ENCODE results near the gene MB21D2.

MB21D2 gene

DNA sequence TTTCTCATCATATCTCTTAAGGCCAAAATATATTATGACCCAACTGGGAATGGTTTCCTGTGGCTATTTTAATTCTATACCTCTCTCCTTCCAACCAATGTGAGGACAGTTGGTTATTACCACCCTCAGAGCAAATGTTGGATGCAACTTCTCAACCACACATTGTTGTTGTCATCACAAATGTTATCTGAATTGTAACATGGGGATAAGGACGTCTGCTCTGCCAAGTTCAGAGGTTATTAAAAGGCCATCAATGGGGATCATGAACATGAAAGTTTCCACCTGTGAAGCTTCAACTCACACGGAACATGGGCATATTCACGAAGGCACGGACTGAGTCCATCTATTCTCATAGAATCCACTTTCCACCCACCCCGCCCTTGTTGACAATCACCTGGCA is 46.8 kb downstream of the MB21D2 start:
- DNase-seq (ENCODE audit: low read depth), result no peak
- H3K4me3 ChIP-seq (ENCODE audit: low read length), result no peak overlapping the region
- TF ChIP-seq, protein P1, sequence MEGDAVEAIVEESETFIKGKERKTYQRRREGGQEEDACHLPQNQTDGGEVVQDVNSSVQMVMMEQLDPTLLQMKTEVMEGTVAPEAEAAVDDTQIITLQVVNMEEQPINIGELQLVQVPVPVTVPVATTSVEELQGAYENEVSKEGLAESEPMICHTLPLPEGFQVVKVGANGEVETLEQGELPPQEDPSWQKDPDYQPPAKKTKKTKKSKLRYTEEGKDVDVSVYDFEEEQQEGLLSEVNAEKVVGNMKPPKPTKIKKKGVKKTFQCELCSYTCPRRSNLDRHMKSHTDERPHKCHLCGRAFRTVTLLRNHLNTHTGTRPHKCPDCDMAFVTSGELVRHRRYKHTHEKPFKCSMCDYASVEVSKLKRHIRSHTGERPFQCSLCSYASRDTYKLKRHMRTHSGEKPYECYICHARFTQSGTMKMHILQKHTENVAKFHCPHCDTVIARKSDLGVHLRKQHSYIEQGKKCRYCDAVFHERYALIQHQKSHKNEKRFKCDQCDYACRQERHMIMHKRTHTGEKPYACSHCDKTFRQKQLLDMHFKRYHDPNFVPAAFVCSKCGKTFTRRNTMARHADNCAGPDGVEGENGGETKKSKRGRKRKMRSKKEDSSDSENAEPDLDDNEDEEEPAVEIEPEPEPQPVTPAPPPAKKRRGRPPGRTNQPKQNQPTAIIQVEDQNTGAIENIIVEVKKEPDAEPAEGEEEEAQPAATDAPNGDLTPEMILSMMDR (conservative IDR thresholded peaks at IDR 0.05; ENCODE audit: low read depth, low read length), result no peak

DNA sequence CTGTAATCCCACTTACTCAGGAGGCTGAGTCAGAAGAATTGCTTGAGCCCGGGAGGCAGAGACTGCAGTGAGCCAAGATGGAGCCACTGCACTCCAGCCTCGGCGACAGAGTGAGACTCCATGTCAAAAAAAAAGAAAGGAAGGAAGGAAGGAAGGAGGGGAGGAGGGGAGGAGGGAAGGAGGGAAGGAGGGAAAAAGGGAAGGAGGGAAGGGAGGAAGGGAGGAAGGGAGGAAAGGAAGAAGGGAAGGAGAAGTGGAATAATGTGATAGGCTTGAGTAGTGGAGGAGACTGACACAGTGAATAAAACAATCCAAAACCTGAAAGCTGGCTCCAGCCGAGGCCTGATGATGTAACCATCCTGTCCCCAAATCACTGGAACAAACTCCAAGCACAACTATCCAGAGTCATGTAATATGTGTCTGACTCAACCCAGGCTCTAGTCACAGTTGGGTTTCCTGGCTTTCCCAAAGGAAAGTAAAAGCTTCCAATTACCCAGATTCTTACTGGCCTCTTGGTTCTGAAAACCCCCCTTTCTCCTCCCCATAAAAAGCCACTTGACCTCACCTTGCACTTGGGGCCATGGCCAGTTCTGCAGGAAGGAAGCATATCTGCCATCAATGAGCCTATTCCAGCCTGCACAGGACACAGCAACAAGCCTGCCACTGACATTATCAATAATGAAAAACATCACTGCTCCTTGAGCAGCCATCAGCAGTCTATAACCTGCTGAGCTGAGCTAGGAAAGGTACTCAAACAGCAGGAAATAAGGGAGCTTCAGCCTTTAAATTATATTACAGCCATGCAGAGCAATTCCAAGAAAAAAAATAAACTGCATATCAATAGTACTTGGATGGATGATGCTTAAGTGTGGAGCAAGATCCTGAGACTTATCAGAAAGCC is 48.3 kb downstream of the MB21D2 start:
- no peak overlapping the region for H3K4me3 ChIP-seq (ENCODE audit: low read length)
- DNase-seq (ENCODE audit: low read depth), result no peak
- TF ChIP-seq, protein P1 (conservative IDR thresholded peaks at IDR 0.05; ENCODE audit: low read depth, low read length), result no peak

DNA sequence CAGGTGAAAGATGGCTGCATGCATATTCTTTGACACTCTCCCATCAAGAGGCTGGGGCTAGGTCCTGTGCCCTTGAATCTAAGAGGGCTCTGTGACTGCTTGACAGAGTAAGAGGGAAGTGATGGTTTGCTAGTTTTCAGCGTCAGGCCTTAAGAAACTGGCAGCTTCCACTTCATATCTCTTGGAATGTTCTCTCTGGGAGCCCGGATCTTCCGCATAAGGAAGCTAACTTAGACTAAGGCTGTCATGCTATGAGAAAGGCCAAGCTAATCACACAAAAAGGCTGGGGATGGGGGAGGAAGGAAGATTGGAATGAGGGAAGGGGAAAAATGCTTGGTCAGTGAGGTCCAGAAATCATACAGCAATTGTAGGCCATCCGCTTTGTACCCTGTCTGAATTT is 50.0 kb downstream of the MB21D2 start:
- no peak for DNase-seq (ENCODE audit: low read depth)
- TF ChIP-seq, protein P1 (conservative IDR thresholded peaks at IDR 0.05; ENCODE audit: low read depth, low read length), result no peak
- H3K4me3 ChIP-seq (ENCODE audit: low read length), result no peak overlapping the region

DNA sequence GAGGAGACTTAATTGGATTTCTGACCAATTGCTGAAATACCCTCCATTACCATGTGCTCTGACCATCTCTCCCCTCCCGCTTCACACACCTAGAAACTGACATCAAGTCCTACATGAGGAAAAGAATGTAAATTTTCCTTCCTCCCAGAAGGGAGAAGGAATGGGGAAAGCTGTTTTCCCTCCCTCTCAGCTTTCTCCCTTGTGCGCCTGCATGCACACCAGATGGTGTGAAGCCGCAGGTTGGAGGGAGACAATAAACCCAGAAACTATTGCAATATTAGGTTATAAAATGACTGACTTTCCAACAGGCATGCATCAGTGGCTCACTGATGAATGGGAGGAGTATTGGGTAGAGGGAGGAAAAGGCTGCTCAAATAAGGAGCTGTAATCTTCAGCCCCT is 50.9 kb downstream of the MB21D2 start:
- DNase-seq (ENCODE audit: low read depth), result no peak
- TF ChIP-seq, protein P1 (conservative IDR thresholded peaks at IDR 0.05; ENCODE audit: low read depth, low read length), result no peak
- no peak overlapping the region for H3K4me3 ChIP-seq (ENCODE audit: low read length)

DNA sequence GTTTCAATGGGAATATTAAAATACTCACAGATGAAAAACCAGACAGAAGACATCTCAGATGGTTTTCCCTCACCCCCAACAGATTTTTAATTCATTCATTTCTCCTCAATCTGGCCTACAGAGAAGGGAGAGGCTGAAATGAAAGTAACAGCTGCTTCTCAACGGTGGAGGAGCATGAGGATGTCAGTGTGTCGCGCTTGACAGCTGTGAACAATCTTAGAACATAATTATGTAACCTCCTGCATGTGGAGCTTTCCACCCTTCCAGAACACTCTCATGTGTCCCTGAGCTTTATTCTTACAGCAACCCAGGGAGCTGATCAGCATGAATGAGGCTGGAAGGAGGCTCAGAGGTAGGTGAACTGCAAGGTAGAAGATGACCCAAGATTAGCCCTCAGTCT is 52.7 kb downstream of the MB21D2 start:
- TF ChIP-seq, protein P1 (conservative IDR thresholded peaks at IDR 0.05; ENCODE audit: low read depth, low read length), result no peak
- H3K4me3 ChIP-seq (ENCODE audit: low read length), result no peak overlapping the region
- no peak for DNase-seq (ENCODE audit: low read depth)

DNA sequence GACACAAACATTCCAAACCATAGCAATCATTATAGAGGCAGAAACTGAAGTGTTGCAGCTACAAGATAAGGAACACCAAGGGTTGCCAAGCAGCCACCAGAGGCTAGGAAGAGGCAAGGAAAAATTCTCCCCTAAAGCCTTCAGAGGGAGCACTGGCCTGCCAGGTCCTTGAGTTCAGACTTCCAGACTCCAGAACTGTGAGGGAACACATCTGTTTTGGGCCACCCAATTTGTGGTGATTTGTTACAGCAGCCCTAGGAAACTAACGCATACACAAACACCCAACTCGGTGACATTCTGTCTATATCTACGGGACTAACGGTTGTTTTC is 54.6 kb downstream of the MB21D2 start:
- no peak for DNase-seq (ENCODE audit: low read depth)
- no peak overlapping the region for H3K4me3 ChIP-seq (ENCODE audit: low read length)
- TF ChIP-seq, protein P1 (conservative IDR thresholded peaks at IDR 0.05; ENCODE audit: low read depth, low read length), result no peak

DNA sequence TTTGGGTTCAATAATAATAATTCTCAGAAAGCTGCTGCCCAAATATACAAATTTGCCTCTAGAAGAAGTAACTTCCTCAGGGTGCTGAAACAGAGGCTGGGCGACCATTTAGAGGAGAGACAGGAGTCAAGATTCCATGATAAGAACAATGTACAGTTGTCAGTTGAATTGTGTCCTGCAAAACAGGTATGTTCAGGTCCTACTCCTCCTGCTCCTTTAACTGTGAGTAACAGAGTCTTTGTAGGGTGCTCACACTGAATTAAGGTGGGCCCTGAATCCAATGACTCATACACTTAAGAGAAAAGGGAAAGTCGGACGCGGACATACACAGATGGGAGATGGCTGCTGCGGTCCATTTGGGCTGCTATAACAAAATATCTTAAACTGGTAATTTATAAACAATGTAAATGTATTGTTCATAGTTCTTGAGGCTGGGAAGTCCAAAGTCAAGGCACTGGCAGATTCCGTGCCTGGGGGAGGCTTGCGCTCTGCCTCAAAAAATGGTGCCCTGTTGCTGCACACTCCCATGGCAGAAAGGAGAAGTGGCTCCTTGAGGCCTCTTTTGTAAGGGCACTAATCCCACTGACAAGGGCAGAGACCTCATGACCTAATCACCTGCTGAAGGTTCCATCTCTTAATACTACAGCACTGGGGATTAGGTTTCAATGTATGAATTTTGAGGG is 55.1 kb downstream of the MB21D2 start:
- TF ChIP-seq, protein P1 (conservative IDR thresholded peaks at IDR 0.05; ENCODE audit: low read depth, low read length), result no peak
- no peak overlapping the region for H3K4me3 ChIP-seq (ENCODE audit: low read length)
- no peak for DNase-seq (ENCODE audit: low read depth)
